Thymus (tissue), 11 donors: Measurements from ENCODE around the gene MTMR6. TPM values are rescaled to one million over a fixed set of nuclear protein-coding genes. Genes with fewer than 3 reads are reported as not detected.

Experiments used
- DNase-seq, 9 donors: peaks; one replicate each; pipeline ENCODE4 v3.0.0-alpha.2; 2013; ENCODE audit warnings: low spot score in 9 of 9, low read depth in 6 of 9, missing footprints in 1 of 9
- H3K27ac ChIP-seq, 2 donors: one replicate each; pipeline ENCODE4 v1.5.1; 2013; ENCODE audit warnings: control low read depth in 1 of 2, low read depth in 1 of 2, low read length in 1 of 2, mild to moderate bottlenecking in 1 of 2, moderate library complexity in 1 of 2
- H3K27me3 ChIP-seq, 2 donors: one replicate each; pipeline ENCODE4 v1.5.1; 2013; ENCODE audit warnings: low read length in 1 of 2; ENCODE audit not compliant: control insufficient read depth in 2 of 2, insufficient read depth in 1 of 2
- H3K36me3 ChIP-seq, 2 donors: one replicate each; pipeline ENCODE4 v1.5.1; 2013; ENCODE audit warnings: low read length in 1 of 2, mild to moderate bottlenecking in 1 of 2, moderate library complexity in 1 of 2; ENCODE audit not compliant: control insufficient read depth in 2 of 2, insufficient read depth in 2 of 2
- H3K4me1 ChIP-seq, 2 donors: one replicate each; pipeline ENCODE4 v1.5.1; 2013; ENCODE audit warnings: low read length in 2 of 2; ENCODE audit not compliant: control insufficient read depth in 2 of 2, insufficient read depth in 2 of 2
- H3K4me3 ChIP-seq, 2 donors: one replicate each; pipeline ENCODE4 v1.5.1; 2013; ENCODE audit warnings: low read length in 2 of 2, control low read depth in 1 of 2, mild to moderate bottlenecking in 1 of 2
- H3K9me3 ChIP-seq, 2 donors: one replicate each; pipeline ENCODE4 v1.5.1; 2013; ENCODE audit warnings: low read length in 1 of 2, mild to moderate bottlenecking in 1 of 2; ENCODE audit not compliant: control insufficient read depth in 2 of 2, insufficient read depth in 1 of 2
- WGBS: extraction: QIAGEN DNeasy Blood & Tissue Kit; methylation state at CpG from one replicate; pipeline ENCODE4 v1.1.7; 2013; 5-methylcytosine and 5-hydroxymethylcytosine counted together
- polyA plus RNA-seq: library from polyadenylated mRNA; stranded (reverse); fragments of 200-250 nt; gene quantifications from one replicate; pipeline ENCODE4 v1.2.3, GENCODE V29; 2013
- total RNA-seq: library from RNA; stranded (reverse); fragments of 120-200 nt; gene quantifications from one replicate; pipeline ENCODE4 v1.2.4, GENCODE V29; 2013
- donor health status: healthy.

Gene MTMR6
- total and polyA plus RNA-seq, 2 donors: 15.8 to 17.8 TPM

DNA sequence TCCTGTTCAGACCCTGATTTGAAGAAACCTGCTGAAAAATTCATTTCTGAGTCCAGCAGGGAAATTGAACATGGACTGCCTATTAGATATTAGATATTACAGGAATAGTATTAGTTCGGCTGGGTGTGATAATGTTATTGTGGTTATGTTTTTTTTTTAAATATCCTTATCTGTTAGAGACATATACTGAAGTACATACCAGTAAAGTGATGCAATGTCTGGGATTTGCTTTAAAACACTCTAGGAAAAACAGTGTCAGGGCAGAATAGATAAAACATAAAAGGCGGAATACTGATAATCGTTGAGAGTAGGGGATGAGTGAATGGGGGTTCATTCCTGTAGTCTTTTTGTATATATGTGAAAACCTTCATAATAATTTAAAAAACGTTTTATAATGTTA lies 86.5 kb downstream of the MTMR6 start:
- Histone ChIP-seq H3K4me1 (no peaks in the 10 kb centered on the region), H3K4me3 (no peak overlapping the region), H3K27ac (no peak overlapping the region), H3K9me3 (no peaks in the 10 kb centered on the region), H3K27me3 (peaks cover 0 to 3% of the 10 kb centered on the region in 2 donors), H3K36me3 (no peaks in the 10 kb centered on the region)
- WGBS: 88% methylated on average over 4 of the region's 4 CpGs
- no peak for DNase-seq

GRCh38 chr13:25198647-25199046 lies 88.6 kb downstream of the MTMR6 start:
- Histone ChIP-seq H3K27ac (no peak overlapping the region), H3K4me3 (no peak overlapping the region), H3K9me3 (no peaks in the 10 kb centered on the region), H3K4me1 (no peaks in the 10 kb centered on the region), H3K36me3 (no peaks in the 10 kb centered on the region), H3K27me3 (peaks cover 0 to 3% of the 10 kb centered on the region in 2 donors)
- 94% methylated on average over 5 of the region's 5 CpGs for whole genome bisulfite sequencing
- no peak for DNase-seq

GRCh38 chr13:25196971-25197370 lies 90.3 kb downstream of the MTMR6 start:
- 92% methylated on average over 11 of the region's 11 CpGs for WGBS
- no peaks in the 10 kb centered on the region for H3K9me3 ChIP-seq
- H3K27ac ChIP-seq: no peak overlapping the region
- peaks cover 0 to 3% of the 10 kb centered on the region in 2 donors for H3K27me3 ChIP-seq
- no peak overlapping the region for H3K4me3 ChIP-seq
- no peak for DNase-seq
- H3K4me1 ChIP-seq: no peaks in the 10 kb centered on the region
- no peaks in the 10 kb centered on the region for H3K36me3 ChIP-seq

Other genes with a start within 250 kb of the MTMR6 start
- gene PABPC3, start 191.4 kb downstream of the MTMR6 start, total RNA-seq: 0.09 TPM
- 0.09 TPM for gene PABPC3, start 191.4 kb downstream of the MTMR6 start, polyA plus RNA-seq
- gene AMER2, start 115.2 kb downstream of the MTMR6 start, total RNA-seq: under 0.01 TPM
- 0.05 TPM for gene AMER2, start 115.2 kb downstream of the MTMR6 start, polyA plus RNA-seq
- gene NUP58, start 14.1 kb upstream of the MTMR6 start, total RNA-seq: 46.8 TPM
- 22.5 TPM for gene NUP58, start 14.1 kb upstream of the MTMR6 start, polyA plus RNA-seq
- gene ATP8A2, start 84.5 kb upstream of the MTMR6 start, total RNA-seq: 1.5 TPM
- 1.1 TPM for gene ATP8A2, start 84.5 kb upstream of the MTMR6 start, polyA plus RNA-seq